ENCODE results near the gene A2M. TPM values are rescaled to one million over a fixed set of nuclear protein-coding genes. Genes with fewer than 3 reads are reported as not detected.

Gene A2M
- total RNA-seq, 1 donor from 2014 or later: 846 TPM

GRCh38 chr12:9073076-9073475, 42.6 kb downstream of the A2M start:
- no peak overlapping the region for H3K27ac ChIP-seq
- TF ChIP-seq CTCF (IDR thresholded peaks at IDR 0.05): no peak
- intact Hi-C loops (cut with DNase I): no loop called here

GRCh38 chr12:9072481-9073038, 43.2 kb downstream of the A2M start:
- no peak overlapping the region for H3K27ac ChIP-seq

More at GRCh38 chr12:9073076-9073475, 42.6 kb downstream of the A2M start:
- peaks cover 91 to 100% of the 10 kb centered on the region in 2 donors for H3K36me3 ChIP-seq
- no peak for DNase-seq (ENCODE audit: low spot score in 2 of 2)
- H3K27me3 ChIP-seq: no peaks in the 10 kb centered on the region
- no peaks in the 10 kb centered on the region for H3K4me1 ChIP-seq
- H3K4me3 ChIP-seq: no peak overlapping the region
- H3K9me3 ChIP-seq: no peaks in the 10 kb centered on the region

GRCh38 chr12:9071969-9072368, 43.8 kb downstream of the A2M start:
- no peaks in the 10 kb centered on the region for H3K27me3 ChIP-seq
- TF ChIP-seq CTCF (IDR thresholded peaks at IDR 0.05): no peak
- no peaks in the 10 kb centered on the region for H3K9me3 ChIP-seq
- peaks cover 89 to 97% of the 10 kb centered on the region in 2 donors for H3K36me3 ChIP-seq
- no peak overlapping the region for H3K27ac ChIP-seq
- no peak for DNase-seq (ENCODE audit: low spot score in 2 of 2)
- H3K4me3 ChIP-seq: no peak overlapping the region
- no peaks in the 10 kb centered on the region for H3K4me1 ChIP-seq
- intact Hi-C loops (cut with DNase I): no loop called here

More at GRCh38 chr12:9072481-9073038, 43.2 kb downstream of the A2M start:
- no peaks in the 10 kb centered on the region for H3K27me3 ChIP-seq
- no peaks in the 10 kb centered on the region for H3K9me3 ChIP-seq
- intact Hi-C loops (cut with DNase I): no loop called here
- no peaks in the 10 kb centered on the region for H3K4me1 ChIP-seq
- DNase-seq (ENCODE audit: low spot score in 2 of 2): no peak
- H3K4me3 ChIP-seq: no peak overlapping the region
- peaks cover 91 to 100% of the 10 kb centered on the region in 2 donors for H3K36me3 ChIP-seq
- TF ChIP-seq CTCF (IDR thresholded peaks at IDR 0.05): no peak

- intact Hi-C loops (cut with DNase I): no loop called here
- no peak for TF ChIP-seq CTCF (IDR thresholded peaks at IDR 0.05)
- Histone ChIP-seq H3K27me3 (no peaks in the 10 kb centered on the region), H3K27ac (no peak overlapping the region), H3K9me3 (no peaks in the 10 kb centered on the region), H3K4me3 (no peak overlapping the region), H3K36me3 (peaks cover 84 to 92% of the 10 kb centered on the region in 2 donors), H3K4me1 (no peaks in the 10 kb centered on the region)
- DNase-seq (ENCODE audit: low spot score in 2 of 2): no peak
Measured at GRCh38 chr12:9071518-9071917, 44.2 kb downstream of the A2M start.

GRCh38 chr12:9070351-9070750, 45.4 kb downstream of the A2M start:
- Histone ChIP-seq H3K27ac (no peak overlapping the region), H3K36me3 (peaks cover 75 to 80% of the 10 kb centered on the region in 2 donors), H3K4me3 (no peak overlapping the region), H3K4me1 (peaks cover 0 to 6% of the 10 kb centered on the region in 2 donors), H3K9me3 (no peaks in the 10 kb centered on the region), H3K27me3 (no peaks in the 10 kb centered on the region)
- no peak for TF ChIP-seq CTCF (IDR thresholded peaks at IDR 0.05)
- no peak for DNase-seq (ENCODE audit: low spot score in 2 of 2)
- intact Hi-C loops (cut with DNase I): no loop called here
